IMR-90 (cell line): Measurements from ENCODE around the gene ATF7IP2. TPM values are rescaled to one million over a fixed set of nuclear protein-coding genes. Genes with fewer than 3 reads are reported as not detected.

Experiments
- ATAC-seq: fragments of 200-7000 bp; cut with Tn5 transposase; 2 replicates; pipeline ENCODE4 v1.9.1; 2020; ENCODE audit warnings: low read depth, mild to moderate bottlenecking, moderate library complexity
- BruUV-seq: library from RNA; stranded (reverse); fragments of 400-500 nt; replicated peaks from 2 replicates; lab custom pipeline; 2021; lab: Mats Ljungman, UMichigan
- CTCF ChIA-PET: fragments of 300-600 bp; formaldehyde crosslinking; extraction: SDS; loops from one replicate; lab custom pipeline; 2021; ENCODE audit warnings: antibody characterized with exemption; lab: Yijun Ruan, JAX
- POLR2A ChIA-PET: fragments of 300-600 bp; sonication (Branson Sonifier 250); formaldehyde crosslinking; loops from one replicate; lab custom pipeline; 2022; ENCODE audit warnings: antibody characterized with exemption; ENCODE audit not compliant: unreplicated experiment; lab: Charles Lee
- DNase-seq: peaks from one replicate; pipeline ENCODE4 v3.0.0; 2013
- H2AFZ ChIP-seq: replicated peaks from 2 replicates; pipeline ENCODE3; 2013; ENCODE audit warnings: low read length, mild to moderate bottlenecking; ENCODE audit not compliant: poor library complexity
- H2AK5ac ChIP-seq: 2 replicates; pipeline ENCODE4 v1.6.1; 2013; ENCODE audit warnings: low read depth, low read length, inconsistent platforms
- H2AK9ac ChIP-seq: replicated peaks from 2 replicates; pipeline ENCODE3; 2013; ENCODE audit warnings: mild to moderate bottlenecking, low read depth, low read length, moderate library complexity; ENCODE audit not compliant: poor library complexity
- H2BK120ac ChIP-seq: 2 replicates; pipeline ENCODE4 v1.6.1; 2013; ENCODE audit warnings: low read depth, low read length, inconsistent platforms
- H2BK15ac ChIP-seq: 3 replicates; pipeline ENCODE4 v1.6.1; 2013; ENCODE audit warnings: low read depth, low read length, inconsistent platforms
- H2BK20ac ChIP-seq: 2 replicates; pipeline ENCODE4 v1.6.1; 2013; ENCODE audit warnings: low read depth, mild to moderate bottlenecking, inconsistent platforms, low read length, moderate library complexity
- H2BK5ac ChIP-seq: 2 replicates; pipeline ENCODE4 v1.6.1; 2013; ENCODE audit warnings: mild to moderate bottlenecking, low read depth, low read length, inconsistent platforms; ENCODE audit not compliant: poor library complexity, severe bottlenecking
- H3K14ac ChIP-seq: replicated peaks from 2 replicates; pipeline ENCODE4 v1.6.1; 2013; ENCODE audit warnings: low read depth, low read length, inconsistent platforms
- H3K18ac ChIP-seq: 2 replicates; pipeline ENCODE4 v1.6.1; 2013; ENCODE audit warnings: low read depth, low read length, control low read depth
- H3K23ac ChIP-seq: 2 replicates; pipeline ENCODE4 v1.6.1; 2013; ENCODE audit warnings: low read depth, low read length, inconsistent platforms
- H3K27ac ChIP-seq: 2 replicates; pipeline ENCODE4 v1.5.1; 2013; ENCODE audit warnings: mild to moderate bottlenecking, control low read depth, low read length; ENCODE audit not compliant: insufficient read depth
- H3K27me3 ChIP-seq: 2 replicates; pipeline ENCODE4 v1.6.1; 2013; ENCODE audit warnings: low read length; ENCODE audit not compliant: control insufficient read depth, insufficient read depth
- H3K36me3 ChIP-seq: 2 replicates; pipeline ENCODE4 v1.6.1; 2013; ENCODE audit warnings: low read length, mixed read lengths; ENCODE audit not compliant: control insufficient read depth, insufficient read depth
- H3K4ac ChIP-seq: 2 replicates; pipeline ENCODE4 v1.6.1; 2013; ENCODE audit warnings: low read depth, low read length, inconsistent platforms
- H3K4me1 ChIP-seq: 2 replicates; pipeline ENCODE4 v1.6.1; 2013; ENCODE audit warnings: low read length, mixed read lengths; ENCODE audit not compliant: control insufficient read depth, insufficient read depth
- H3K4me2 ChIP-seq: 2 replicates; pipeline ENCODE4 v1.6.1; 2013; ENCODE audit warnings: low read depth, mild to moderate bottlenecking, control low read depth, low read length, moderate library complexity
- H3K4me3 ChIP-seq: 2 replicates; pipeline ENCODE4 v1.5.1; 2013; ENCODE audit warnings: low read depth, mild to moderate bottlenecking, control low read depth, low read length, moderate library complexity; ENCODE audit not compliant: insufficient read depth
- H3K56ac ChIP-seq: 2 replicates; pipeline ENCODE4 v1.6.1; 2013; ENCODE audit warnings: low read length, inconsistent platforms; ENCODE audit not compliant: insufficient read depth; ENCODE audit errors: extremely low read depth
- H3K79me1 ChIP-seq, 2 experiments: 2 replicates each; pipeline ENCODE4 v1.6.1; 2013; ENCODE audit warnings: low read length in 2 of 2, inconsistent platforms in 1 of 2, low read depth in 1 of 2
- H3K9ac ChIP-seq: 2 replicates; pipeline ENCODE4 v1.6.1; 2013; ENCODE audit warnings: low read depth, low read length, control low read depth
- H3K9me1 ChIP-seq: 2 replicates; pipeline ENCODE4 v1.6.1; 2013; ENCODE audit warnings: low read length, inconsistent platforms; ENCODE audit not compliant: insufficient read depth
- H3K9me3 ChIP-seq: 2 replicates; pipeline ENCODE4 v1.6.1; 2013; ENCODE audit warnings: low read length; ENCODE audit not compliant: control insufficient read depth, insufficient read depth
- H4K20me1 ChIP-seq: 2 replicates; pipeline ENCODE4 v1.6.1; 2013; ENCODE audit warnings: low read length, inconsistent platforms; ENCODE audit not compliant: insufficient read depth
- H4K5ac ChIP-seq: 2 replicates; pipeline ENCODE4 v1.6.1; 2013; ENCODE audit warnings: mild to moderate bottlenecking, low read depth, low read length, control low read depth
- H4K8ac ChIP-seq, 2 experiments: 2 replicates each; pipeline ENCODE4 v1.6.1; 2013; ENCODE audit warnings: low read depth in 2 of 2, low read length in 2 of 2, control low read depth in 1 of 2, inconsistent platforms in 1 of 2
- H4K91ac ChIP-seq: 2 replicates; pipeline ENCODE4 v1.6.1; 2013; ENCODE audit warnings: low read depth, low read length, inconsistent platforms; ENCODE audit not compliant: insufficient read depth
- BHLHE40 ChIP-seq: fragments of 150-350 bp; IDR thresholded peaks from 2 replicates; pipeline ENCODE4 v1.6.1; 2016; ENCODE audit warnings: mild to moderate bottlenecking, low read depth, low read length
- CEBPB ChIP-seq: IDR thresholded peaks from 2 replicates; pipeline ENCODE4 v1.6.1; 2012; ENCODE audit warnings: low read depth, low read length, improper control_type of control experiment
- MAFK ChIP-seq: IDR thresholded peaks from 2 replicates; pipeline ENCODE4 v1.6.1; 2012; ENCODE audit warnings: low read depth, low read length, improper control_type of control experiment
- MAZ ChIP-seq: IDR thresholded peaks from 2 replicates; pipeline ENCODE4 v1.6.1; 2012; ENCODE audit warnings: low read depth, mild to moderate bottlenecking, low read length, improper control_type of control experiment, moderate library complexity, borderline replicate concordance
- MXI1 ChIP-seq: IDR thresholded peaks from 2 replicates; pipeline ENCODE4 v1.6.1; 2012; ENCODE audit warnings: low read depth, mild to moderate bottlenecking, low read length, moderate library complexity, borderline replicate concordance
- NFE2L2 ChIP-seq: fragments of 150-350 bp; IDR thresholded peaks from 2 replicates; pipeline ENCODE4 v1.6.1; 2016; ENCODE audit warnings: low read depth, mild to moderate bottlenecking, low read length
- POLR2A ChIP-seq: IDR thresholded peaks from 2 replicates; pipeline ENCODE4 v1.6.1; 2012; ENCODE audit warnings: mild to moderate bottlenecking, low read depth, low read length
- RAD21 ChIP-seq: IDR thresholded peaks from 2 replicates; pipeline ENCODE4 v1.6.1; 2012; ENCODE audit warnings: low read length, improper control_type of control experiment
- RCOR1 ChIP-seq: IDR thresholded peaks from 2 replicates; pipeline ENCODE4 v1.6.1; 2012; ENCODE audit warnings: mild to moderate bottlenecking, low read length, improper control_type of control experiment; ENCODE audit not compliant: insufficient replicate concordance
- RFX5 ChIP-seq: IDR thresholded peaks from 2 replicates; pipeline ENCODE4 v1.8.0; 2012; ENCODE audit warnings: low read depth, mild to moderate bottlenecking, low read length, moderate library complexity
- SMC3 ChIP-seq: fragments of 150-350 bp; IDR thresholded peaks from 2 replicates; pipeline ENCODE4 v1.6.1; 2016; ENCODE audit warnings: low read depth, mild to moderate bottlenecking, antibody characterized with exemption, low read length, moderate library complexity
- USF2 ChIP-seq: fragments of 150-350 bp; IDR thresholded peaks from 2 replicates; pipeline ENCODE4 v1.6.1; 2017; ENCODE audit warnings: mild to moderate bottlenecking, antibody characterized with exemption, low read length, low read depth
- WGBS, 2 experiments: methylation state at CpG; one replicate each; pipeline versions ENCODE4 v1.1.5 to v1.1.7; 2013; ENCODE audit warnings: missing lambda C conversion rate in 2 of 2; ENCODE audit not compliant: insufficient read length in 1 of 2; ENCODE audit errors: extremely low coverage in 2 of 2; 5-methylcytosine and 5-hydroxymethylcytosine counted together
- dilution Hi-C: fragments of 300-500 bp; cut with HindIII; formaldehyde crosslinking; loops from one replicate; pipeline ENCODE4 v1.14.3; 2018; ENCODE audit warnings: low sequenced_read_pairs; ENCODE audit not compliant: unreplicated experiment
- in situ Hi-C: fragments of 300-500 bp; cut with MboI; formaldehyde crosslinking; loops from 3 replicates; pipeline ENCODE4 v1.14.3; 2019; ENCODE audit warnings: low sequenced_read_pairs, inconsistent platforms, mixed read lengths
- intact Hi-C: fragments of 100-400 bp; cut with micrococcal nuclease; formaldehyde crosslinking; loops from 2 replicates; pipeline ENCODE4 v1.10.0; 2022
- polyA plus RNA-seq, 3 experiments: library from polyadenylated mRNA; depleted of rRNA; stranded (reverse); fragments of >200 nt; gene quantifications; 2 replicates each; pipeline ENCODE4 v1.2.3, GENCODE V29; 2012; ENCODE audit warnings: low replicate concordance in 1 of 3
- total RNA-seq: library from RNA; depleted of rRNA; stranded (reverse); fragments of >200 nt; gene quantifications from 2 replicates; pipeline ENCODE4 v1.2.3, GENCODE V29; 2012

The ATF7IP2 gene
- total and polyA plus RNA-seq, 2 of the 4 experiments (the other 2 are of a cell fraction), result 2.7 to 3.6 TPM

- ChIA-PET POLR2A (no interaction called here), CTCF (no interaction called here)
- no peaks in the 10 kb centered on the region for H3K36me3 ChIP-seq
- no peak overlapping the region for H2AK9ac ChIP-seq
- no peak overlapping the region for H3K27ac ChIP-seq
- H2AFZ ChIP-seq, result no peak overlapping the region
- in situ Hi-C loops (no loop called here), intact Hi-C loops (no loop called here), dilution Hi-C loops (no loop called here)
- no peak overlapping the region for H3K23ac ChIP-seq
- no peak overlapping the region for H3K14ac ChIP-seq
- no peaks in the 10 kb centered on the region for H3K27me3 ChIP-seq
- no peaks in the 10 kb centered on the region for H3K9me3 ChIP-seq
- BruUV-seq, result no TSS peak
- no peaks in the 10 kb centered on the region for H3K9me1 ChIP-seq
- DNase-seq, result no peak
- H3K4me1 ChIP-seq, result no peaks in the 10 kb centered on the region
- no peak overlapping the region for H3K56ac ChIP-seq
- H4K8ac ChIP-seq, result no peak overlapping the region
- no peak overlapping the region for H3K4me3 ChIP-seq
- 60% methylated on average over 1 of the region's 5 CpGs; no CpG with 5 or more reads in 1 of the 2 experiments for WGBS, 2 experiments
- TF ChIP-seq RFX5 (no peak), CEBPB (no peak), MAFK (no peak), RCOR1 (no peak), RAD21 (no peak), SMC3 (no peak), MXI1 (no peak), MAZ (no peak), BHLHE40 (no peak), USF2 (no peak), POLR2A (no peak), NFE2L2 (no peak)
- no peak overlapping the region for H2BK5ac ChIP-seq
- H2AK5ac ChIP-seq, result no peak overlapping the region
- no peaks in the 10 kb centered on the region for H4K20me1 ChIP-seq
- no peak overlapping the region for H3K4ac ChIP-seq
- H3K79me1 ChIP-seq, result no peaks in the 10 kb centered on the region
- no peak overlapping the region for H4K91ac ChIP-seq
- no peak overlapping the region for H3K18ac ChIP-seq
- H3K9ac ChIP-seq, result no peak overlapping the region
- no peak overlapping the region for H2BK20ac ChIP-seq
- no peak overlapping the region for H2BK15ac ChIP-seq
- H3K4me2 ChIP-seq, result no peak overlapping the region
- H2BK120ac ChIP-seq, result no peak overlapping the region
- H4K5ac ChIP-seq, result no peak overlapping the region
- ATAC-seq, result no peak
Measured at GRCh38 chr16:10494343-10495030, 108.6 kb downstream of the ATF7IP2 start.
